ENCODE results near the gene UBE2E1. TPM values are rescaled to one million over a fixed set of nuclear protein-coding genes. Genes with fewer than 3 reads are reported as not detected.

The UBE2E1 gene
- total RNA-seq, 3 donors from 2014 or later (not counting 1 experiment from before 2014, with no cell fraction given), result 80.0 to 89.5 (median 86.9) TPM

GRCh38 chr3:23791678-23792077 is 14.1 kb upstream of the UBE2E1 start:
- WGBS (ENCODE audit: insufficient coverage), result 88% methylated on average over 1 of the region's 2 CpGs
- intact Hi-C loops (cut with micrococcal nuclease), result no loop called here
- no peak for DNase-seq
- no peak overlapping the region for H3K27ac ChIP-seq (ENCODE audit: low read length)
- no peaks in the 10 kb centered on the region for H3K9me3 Mint-ChIP-seq
- no peak for TF ChIP-seq CTCF (IDR thresholded peaks at IDR 0.05)
- peaks cover 0 to 11% of the 10 kb centered on the region in 2 donors for H3K27me3 Mint-ChIP-seq (ENCODE audit: low read depth in 2 of 2)
- peaks cover 4 to 6% of the 10 kb centered on the region in 2 donors for H3K4me1 Mint-ChIP-seq
- H3K4me3 ChIP-seq (ENCODE audit: low read length), result no peak overlapping the region
- ATAC-seq, result no peak
- no peaks in the 10 kb centered on the region for H3K36me3 Mint-ChIP-seq
- no peaks in the 10 kb centered on the region for H3K27me3 ChIP-seq (ENCODE audit: control insufficient read depth, insufficient read depth, low read length)
- H3K4me3 Mint-ChIP-seq, result no peak overlapping the region
- no peaks in the 10 kb centered on the region for H3K4me1 ChIP-seq (ENCODE audit: control insufficient read depth, insufficient read depth, low read length)
- H3K27ac Mint-ChIP-seq, result no peak overlapping the region
- no peaks in the 10 kb centered on the region for H3K36me3 ChIP-seq (ENCODE audit: control insufficient read depth, insufficient read depth, low read length)
- no peaks in the 10 kb centered on the region for H3K9me3 ChIP-seq (ENCODE audit: control insufficient read depth, insufficient read depth, low read length)

- H3K4me3 Mint-ChIP-seq, result no peak overlapping the region
- peaks cover 4 to 11% of the 10 kb centered on the region in 2 donors for H3K27me3 Mint-ChIP-seq (ENCODE audit: low read depth in 2 of 2)
- DNase-seq, result no peak
- no peaks in the 10 kb centered on the region for H3K4me1 ChIP-seq (ENCODE audit: control insufficient read depth, insufficient read depth, low read length)
- H3K36me3 ChIP-seq (ENCODE audit: control insufficient read depth, insufficient read depth, low read length), result no peaks in the 10 kb centered on the region
- intact Hi-C loops (cut with micrococcal nuclease), result no loop called here
- no peak overlapping the region for H3K27ac Mint-ChIP-seq
- TF ChIP-seq CTCF (IDR thresholded peaks at IDR 0.05), result no peak
- no peaks in the 10 kb centered on the region for H3K9me3 ChIP-seq (ENCODE audit: control insufficient read depth, insufficient read depth, low read length)
- no peak for ATAC-seq
- H3K27ac ChIP-seq (ENCODE audit: low read length), result no peak overlapping the region
- H3K4me3 ChIP-seq (ENCODE audit: low read length), result no peak overlapping the region
- no peaks in the 10 kb centered on the region for H3K36me3 Mint-ChIP-seq
- 67% methylated on average over 2 of the region's 4 CpGs for WGBS (ENCODE audit: insufficient coverage)
- no peaks in the 10 kb centered on the region for H3K27me3 ChIP-seq (ENCODE audit: control insufficient read depth, insufficient read depth, low read length)
- H3K4me1 Mint-ChIP-seq, result peaks cover 4 to 6% of the 10 kb centered on the region in 2 donors
- no peaks in the 10 kb centered on the region for H3K9me3 Mint-ChIP-seq
Observed at GRCh38 chr3:23793528-23794134, 12.1 kb upstream of the UBE2E1 start.

- Histone ChIP-seq H3K4me1 (ENCODE audit: control insufficient read depth, insufficient read depth, low read length) (no peaks in the 10 kb centered on the region), H3K4me3 (ENCODE audit: low read length) (no peak overlapping the region), H3K36me3 (ENCODE audit: control insufficient read depth, insufficient read depth, low read length) (no peaks in the 10 kb centered on the region), H3K27me3 (ENCODE audit: control insufficient read depth, insufficient read depth, low read length) (no peaks in the 10 kb centered on the region), H3K27ac (ENCODE audit: low read length) (no peak overlapping the region), H3K9me3 (ENCODE audit: control insufficient read depth, insufficient read depth, low read length) (no peaks in the 10 kb centered on the region)
- DNase-seq (no peak), ATAC-seq (no peak)
- peaks cover 8 to 12% of the 10 kb centered on the region in 2 donors for H3K27me3 Mint-ChIP-seq (ENCODE audit: low read depth in 2 of 2)
- H3K36me3 Mint-ChIP-seq, result no peaks in the 10 kb centered on the region
- intact Hi-C loops (cut with micrococcal nuclease), result no loop called here
- H3K27ac Mint-ChIP-seq, result no peak overlapping the region
- H3K4me3 Mint-ChIP-seq, result no peak overlapping the region
- no peak for TF ChIP-seq CTCF (IDR thresholded peaks at IDR 0.05)
- no peaks in the 10 kb centered on the region for H3K9me3 Mint-ChIP-seq
- peaks cover 4 to 6% of the 10 kb centered on the region in 2 donors for H3K4me1 Mint-ChIP-seq
Observed at GRCh38 chr3:23795096-23795495, 10.7 kb upstream of the UBE2E1 start.

- no peaks in the 10 kb centered on the region for H3K9me3 Mint-ChIP-seq
- Histone ChIP-seq H3K9me3 (ENCODE audit: control insufficient read depth, insufficient read depth, low read length) (no peaks in the 10 kb centered on the region), H3K27me3 (ENCODE audit: control insufficient read depth, insufficient read depth, low read length) (no peaks in the 10 kb centered on the region), H3K27ac (ENCODE audit: low read length) (no peak overlapping the region), H3K4me1 (ENCODE audit: control insufficient read depth, insufficient read depth, low read length) (no peaks in the 10 kb centered on the region), H3K4me3 (ENCODE audit: low read length) (no peak overlapping the region), H3K36me3 (ENCODE audit: control insufficient read depth, insufficient read depth, low read length) (no peaks in the 10 kb centered on the region)
- intact Hi-C loops (cut with micrococcal nuclease), result no loop called here
- TF ChIP-seq CTCF (IDR thresholded peaks at IDR 0.05), result no peak
- H3K27me3 Mint-ChIP-seq (ENCODE audit: low read depth in 2 of 2), result peaks cover 8 to 12% of the 10 kb centered on the region in 2 donors
- H3K27ac Mint-ChIP-seq, result no peak overlapping the region
- H3K36me3 Mint-ChIP-seq, result no peaks in the 10 kb centered on the region
- no peak overlapping the region for H3K4me3 Mint-ChIP-seq
- WGBS (ENCODE audit: insufficient coverage), result 92% methylated on average over 2 of the region's 2 CpGs
- peaks cover 4 to 6% of the 10 kb centered on the region in 2 donors for H3K4me1 Mint-ChIP-seq
- DNase-seq, result no peak
- ATAC-seq, result no peak
Observed at GRCh38 chr3:23796518-23796917, 9.2 kb upstream of the UBE2E1 start.

Data from natural killer cell (primary cell).